ENCODE measurements around the gene NFATC2. TPM values are rescaled to one million over a fixed set of nuclear protein-coding genes. Genes with fewer than 3 reads are reported as not detected.
A peak's percentile ranks its signal among the peaks of the same experiment; 100 is the strongest.

NFATC2 gene
- total and polyA plus RNA-seq, 2 of the 8 experiments (the other 6 are each of a cell fraction or from before 2014, with no cell fraction given) = 0.27 to 0.91 TPM

DNA sequence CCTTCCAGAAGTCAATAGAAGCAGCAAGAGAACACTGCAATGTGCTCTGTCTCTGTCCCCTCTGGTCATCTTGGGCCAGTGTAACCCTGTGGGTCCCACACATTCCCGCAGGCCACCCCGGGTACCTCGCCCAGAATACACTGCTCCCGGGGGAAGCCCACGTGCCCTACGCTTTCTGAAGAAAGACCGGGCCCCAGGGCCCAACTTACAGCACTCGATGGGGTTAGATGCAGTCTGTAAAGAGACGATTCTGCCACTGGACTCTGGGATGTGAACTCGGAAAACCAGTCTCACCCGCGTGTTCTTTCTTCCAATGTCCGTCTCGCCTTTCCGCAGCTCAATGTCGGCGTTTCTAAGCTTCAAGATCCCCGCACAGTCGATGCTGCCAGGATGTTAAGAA is 68.7 kb downstream of the NFATC2 start:
- Histone ChIP-seq H2AK5ac (ENCODE audit: low read depth, low read length) (no peak overlapping the region), H3K56ac (replicated peaks; ENCODE audit: insufficient read length, low read depth, low read length) (no peak overlapping the region), H3K4me3 (ENCODE audit: extremely low read depth in 1 of 4, insufficient read depth in 2 of 4, low read depth in 3 of 4, low read length in 4 of 4) (no peak overlapping the region), H2BK20ac (ENCODE audit: low read length) (no peak overlapping the region), H3K36me3 (ENCODE audit: control insufficient read depth in 2 of 4, insufficient read depth in 4 of 4, low read length in 3 of 4) (no peaks in the 10 kb centered on the region), H3K18ac (ENCODE audit: extremely low read depth, low read length) (no peak overlapping the region), H4K91ac (replicated peaks; ENCODE audit: insufficient read length, low read length) (no peak overlapping the region), H4K20me1 (replicated peaks in 1 of 2; ENCODE audit: control insufficient read depth in 1 of 2, insufficient read depth in 2 of 2, low read length in 2 of 2) (peaks cover 0 to 2% of the 10 kb centered on the region in 2 experiments), H2BK5ac (ENCODE audit: low read depth, low read length) (no peak overlapping the region), H2BK12ac (ENCODE audit: low read depth, low read length) (no peak overlapping the region), H2AFZ (ENCODE audit: low read length) (no peak overlapping the region), H3K14ac (ENCODE audit: insufficient read length) (no peak overlapping the region), H3K27me3 (replicated peaks in 1 of 4; ENCODE audit: control insufficient read depth in 3 of 4, extremely low read depth in 1 of 4, insufficient read depth in 3 of 4, low read length in 3 of 4) (no peaks in the 10 kb centered on the region), H4K5ac (ENCODE audit: insufficient read length, low read depth, low read length) (no peak overlapping the region), H4K8ac (ENCODE audit: extremely low read depth, insufficient read depth, low read length) (peak overlapping the region; percentile 57), H3K4me2 (ENCODE audit: insufficient read depth in 1 of 2, low read depth in 2 of 2, low read length in 2 of 2) (no peak overlapping the region), H3K79me1 (ENCODE audit: low read depth, low read length) (no peaks in the 10 kb centered on the region), H3K79me2 (ENCODE audit: control insufficient read depth in 1 of 2, insufficient read depth in 2 of 2, low read length in 2 of 2) (no peaks in the 10 kb centered on the region), H3K4me1 (replicated peaks in 1 of 4; ENCODE audit: control insufficient read depth in 3 of 4, insufficient read depth in 4 of 4, low read length in 3 of 4) (no peaks in the 10 kb centered on the region), H3K9ac (replicated peaks in 1 of 4; ENCODE audit: extremely low read depth in 1 of 4, low read depth in 3 of 4, low read length in 3 of 4) (no peak overlapping the region), H3K9me3 (ENCODE audit: insufficient read depth in 2 of 2, low read depth in 1 of 2, low read length in 1 of 2) (no peaks in the 10 kb centered on the region), H2BK15ac (ENCODE audit: low read length) (no peak overlapping the region), H3K23me2 (ENCODE audit: low read depth, low read length) (no peaks in the 10 kb centered on the region), H3K23ac (ENCODE audit: insufficient read length) (no peak overlapping the region), H3K27ac (ENCODE audit: low read depth, low read length) (no peak overlapping the region), H2BK120ac (replicated peaks; ENCODE audit: low read depth, low read length) (no peak overlapping the region), H3K4ac (replicated peaks; ENCODE audit: insufficient read length, low read depth, low read length) (peak overlapping the region; percentile 53)
- FAIRE-seq = no peak
- ChIA-PET CTCF (ENCODE audit: partially characterized antibody) (interaction anchor here (0.7 to 1.0 kb wide), 3 partner anchors 16 to 492 kb away, joined by 3 read pairs; no protein-coding TSS in a partner anchor), POLR2A (ENCODE audit: partially characterized antibody) (no interaction called here)
- 89% methylated on average over 18 of the region's 19 CpGs; no CpG with 5 or more reads in 1 of the 2 experiments for WGBS, 2 experiments (ENCODE audit: extremely low coverage in 1 of 2, insufficient coverage in 1 of 2, insufficient read length in 1 of 2, insufficient replicate concordance in 2 of 2, low coverage in 1 of 2, low lambda C conversion rate in 2 of 2, missing lambda C conversion rate in 1 of 2)
- no peak for DNase-seq (ENCODE audit: low read depth in 1 of 2, low spot score in 2 of 2)
